ENCODE measurements around the gene DZIP1.

DNA sequence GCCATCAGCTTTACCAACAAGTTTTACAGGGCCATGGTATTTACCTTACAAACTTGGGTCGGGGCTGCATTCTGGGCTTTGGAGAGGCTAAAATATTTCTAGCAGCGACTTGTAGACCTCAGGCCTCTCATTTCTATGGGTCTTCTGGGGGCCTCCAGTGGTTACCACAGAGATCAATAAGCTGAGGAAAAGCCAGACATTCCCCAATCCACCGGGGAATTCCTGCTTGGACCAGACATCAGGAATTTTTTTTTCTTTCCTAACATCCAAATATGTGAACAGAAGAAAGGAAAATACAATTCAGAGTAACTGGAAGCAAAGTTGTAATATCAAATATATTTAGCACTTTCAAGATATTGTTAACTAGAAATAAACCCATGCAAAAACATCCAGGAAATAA is 1.5 kb downstream of the DZIP1 start:
- no peak for TF ChIP-seq POLR2AphosphoS5 (IDR thresholded peaks at IDR 0.05; ENCODE audit: insufficient read depth in 1 of 2, low read depth in 1 of 2)
- TF ChIP-seq, protein P1, sequence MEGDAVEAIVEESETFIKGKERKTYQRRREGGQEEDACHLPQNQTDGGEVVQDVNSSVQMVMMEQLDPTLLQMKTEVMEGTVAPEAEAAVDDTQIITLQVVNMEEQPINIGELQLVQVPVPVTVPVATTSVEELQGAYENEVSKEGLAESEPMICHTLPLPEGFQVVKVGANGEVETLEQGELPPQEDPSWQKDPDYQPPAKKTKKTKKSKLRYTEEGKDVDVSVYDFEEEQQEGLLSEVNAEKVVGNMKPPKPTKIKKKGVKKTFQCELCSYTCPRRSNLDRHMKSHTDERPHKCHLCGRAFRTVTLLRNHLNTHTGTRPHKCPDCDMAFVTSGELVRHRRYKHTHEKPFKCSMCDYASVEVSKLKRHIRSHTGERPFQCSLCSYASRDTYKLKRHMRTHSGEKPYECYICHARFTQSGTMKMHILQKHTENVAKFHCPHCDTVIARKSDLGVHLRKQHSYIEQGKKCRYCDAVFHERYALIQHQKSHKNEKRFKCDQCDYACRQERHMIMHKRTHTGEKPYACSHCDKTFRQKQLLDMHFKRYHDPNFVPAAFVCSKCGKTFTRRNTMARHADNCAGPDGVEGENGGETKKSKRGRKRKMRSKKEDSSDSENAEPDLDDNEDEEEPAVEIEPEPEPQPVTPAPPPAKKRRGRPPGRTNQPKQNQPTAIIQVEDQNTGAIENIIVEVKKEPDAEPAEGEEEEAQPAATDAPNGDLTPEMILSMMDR (IDR thresholded peaks at IDR 0.05), result no peak
- no peak for TF ChIP-seq POLR2A (IDR thresholded peaks at IDR 0.05)
